Stimulated activated CD8-positive, alpha-beta memory T cell treated with anti-CD3 and anti-CD28 coated beads, Interleukin-12 subunit alpha, Interleukin-12 subunit beta, amount 100 ng/mL, for 4 hours (primary cell): ENCODE data around the gene DPCD.
"Not testable (repeated sequence)": the region's sequence is repeated elsewhere in the genome, so short reads cannot be mapped to it uniquely, and the experiment has no call there.

ENCODE experiments used
- DNase-seq: peaks from one replicate; pipeline ENCODE4 v3.0.0-alpha.2; 2020; ENCODE audit warnings: low read depth

The DPCD gene

DNA sequence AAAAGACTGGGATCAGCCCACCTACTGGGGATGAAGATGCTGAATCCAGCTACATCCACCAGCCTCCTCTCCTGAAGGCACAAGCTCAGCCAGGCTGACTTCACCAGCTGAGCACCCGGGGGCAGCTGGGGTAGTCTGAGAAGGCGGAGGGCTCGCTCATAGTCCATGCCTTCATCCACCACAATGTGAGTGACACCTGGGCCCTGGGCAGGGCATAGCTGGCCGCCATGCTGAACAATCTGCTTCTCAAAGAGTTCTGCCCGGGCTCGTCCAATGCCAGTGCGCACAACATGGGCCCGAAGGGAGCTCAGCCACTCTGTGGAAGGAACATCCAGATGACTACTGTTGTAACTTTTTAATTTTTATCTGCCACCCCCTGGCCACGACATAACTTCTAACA is 2.3 kb upstream of the DPCD start:
- DNase-seq, result no peak

DNA sequence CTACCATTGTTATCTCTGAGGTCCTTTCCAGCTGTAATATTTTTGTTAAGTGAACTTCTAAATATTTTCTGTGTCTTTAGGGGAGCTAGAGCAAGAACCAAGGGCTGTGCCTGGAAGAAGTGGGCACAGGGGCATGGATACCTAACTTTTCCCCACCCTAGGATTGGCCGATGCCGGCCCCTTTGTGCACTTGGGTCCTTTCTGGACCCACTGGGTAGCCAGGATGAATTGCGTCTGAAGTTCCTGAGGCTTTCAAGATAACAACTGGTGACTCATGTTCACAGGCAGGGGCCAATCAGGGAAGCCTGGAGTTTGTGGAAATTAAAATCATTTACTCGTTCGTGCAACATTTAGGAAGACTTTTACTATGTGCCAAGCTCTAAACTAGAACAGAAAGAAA is 758 bp downstream of the DPCD start:
- no peak for DNase-seq

DNA sequence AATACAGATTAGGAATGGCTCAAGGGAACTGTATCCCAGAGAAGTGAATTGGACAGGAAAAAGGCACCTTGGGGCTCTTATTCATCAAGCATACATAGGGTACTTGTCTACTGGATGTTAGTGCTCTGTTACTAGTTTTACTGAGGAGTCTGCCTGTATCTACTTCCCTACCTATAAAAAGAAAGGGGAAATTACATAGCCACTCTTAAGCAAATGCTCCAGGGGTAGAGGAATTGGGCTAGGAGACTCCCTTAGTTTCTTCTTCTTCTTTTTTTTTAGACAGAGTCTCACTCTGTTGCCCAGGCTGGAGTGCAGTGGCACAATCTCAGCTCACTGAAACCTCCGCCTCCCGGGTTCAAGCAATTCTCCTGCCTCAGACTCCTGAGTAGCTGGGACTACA is 5.2 kb downstream of the DPCD start:
- not testable (repeated sequence) for DNase-seq

DNA sequence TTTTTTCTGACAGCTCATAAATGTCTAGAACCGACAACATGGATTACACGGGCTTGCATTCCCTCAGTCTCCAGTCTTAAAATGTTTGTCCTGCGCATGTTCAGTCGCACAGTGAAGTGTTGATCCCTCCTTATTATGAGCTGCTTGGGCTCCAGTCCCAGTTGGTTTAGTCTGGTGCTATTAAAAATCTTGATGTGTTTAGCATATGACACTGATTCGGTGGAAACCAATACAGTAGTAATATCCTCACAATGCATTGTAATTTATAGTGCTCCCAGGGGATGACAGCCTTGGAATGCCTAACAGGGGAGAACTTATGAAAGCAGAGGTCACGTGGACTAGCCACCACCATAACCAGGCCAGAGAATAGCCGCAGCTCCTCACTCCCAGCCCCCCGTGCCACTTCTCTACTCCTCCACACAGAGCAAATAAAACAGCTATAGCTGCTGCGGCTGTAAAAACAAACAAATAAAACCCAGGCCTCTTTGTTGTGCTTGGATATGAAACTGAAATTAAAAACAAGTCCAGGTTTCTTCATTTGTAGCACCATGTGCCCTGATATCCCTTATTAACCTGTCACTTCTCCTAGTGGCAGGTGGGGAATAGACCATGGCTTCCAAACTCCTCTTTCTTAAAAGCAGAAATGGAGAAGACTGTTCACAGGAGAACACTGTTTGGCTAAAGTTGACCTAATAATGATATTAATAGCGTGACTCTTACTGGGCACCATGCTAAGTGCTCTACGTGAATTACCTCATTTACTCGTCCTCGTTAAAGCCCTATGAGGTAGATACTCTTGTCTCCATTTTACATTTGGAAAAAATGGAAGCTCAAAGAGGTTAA is 7.7 kb downstream of the DPCD start:
- no peak for DNase-seq

DNA sequence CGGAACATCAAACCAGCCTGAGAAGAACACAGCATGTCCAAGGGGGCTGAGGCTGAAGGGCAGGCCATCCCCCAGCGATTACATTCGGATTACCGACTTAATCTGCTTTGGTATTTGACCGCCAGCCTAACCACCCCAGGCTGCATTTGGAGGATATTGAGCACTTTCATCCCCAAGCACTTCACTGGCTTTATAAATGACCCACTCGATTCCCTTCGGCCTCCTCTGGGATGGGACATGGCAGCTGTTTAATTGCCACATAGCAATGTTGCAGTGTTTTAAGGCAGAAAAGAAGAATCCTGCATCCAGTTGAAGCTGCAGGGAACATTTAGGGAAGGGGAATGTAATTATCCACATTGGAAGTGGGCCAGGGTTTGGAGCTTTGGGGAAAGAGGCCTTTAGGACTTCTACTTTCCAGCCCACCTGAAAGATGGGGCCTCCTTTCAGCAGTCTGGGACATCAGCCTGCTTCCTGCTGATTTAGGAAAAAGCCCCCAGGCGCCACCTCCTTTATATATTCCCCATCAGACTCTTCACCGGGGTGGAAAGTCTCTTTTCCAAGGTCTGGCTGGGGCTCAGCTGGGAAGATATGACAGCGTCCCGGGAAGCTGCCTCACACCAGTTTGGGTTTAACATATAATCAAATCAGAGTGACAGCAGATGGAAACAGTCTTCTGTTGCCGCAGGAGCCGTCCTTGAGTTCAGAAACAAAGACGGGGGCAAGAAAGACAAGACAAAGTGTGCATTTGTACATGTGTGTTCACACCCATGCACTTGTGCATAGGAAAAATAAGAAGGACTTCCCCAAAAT is 9.2 kb downstream of the DPCD start:
- no peak for DNase-seq

DNA sequence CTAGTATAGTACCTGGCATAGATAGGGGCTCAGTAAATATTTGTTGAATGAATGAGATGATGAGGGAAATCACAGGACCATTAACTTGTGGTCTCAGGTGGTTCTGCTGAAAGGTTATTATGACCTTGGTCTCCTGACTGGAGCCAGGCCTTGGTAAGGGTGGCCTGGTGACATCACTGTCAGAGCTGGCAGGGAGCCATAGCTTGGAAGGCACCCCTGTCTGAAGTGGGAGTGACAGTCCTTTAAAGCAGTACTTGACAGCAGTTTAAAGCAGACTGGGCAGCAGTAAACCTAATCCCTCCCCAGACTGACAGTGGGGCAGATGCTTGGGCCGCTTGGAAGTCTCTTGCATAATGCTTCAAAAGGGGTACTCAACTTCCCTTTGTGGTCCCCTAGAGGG is 13.4 kb downstream of the DPCD start:
- no peak for DNase-seq

DNA sequence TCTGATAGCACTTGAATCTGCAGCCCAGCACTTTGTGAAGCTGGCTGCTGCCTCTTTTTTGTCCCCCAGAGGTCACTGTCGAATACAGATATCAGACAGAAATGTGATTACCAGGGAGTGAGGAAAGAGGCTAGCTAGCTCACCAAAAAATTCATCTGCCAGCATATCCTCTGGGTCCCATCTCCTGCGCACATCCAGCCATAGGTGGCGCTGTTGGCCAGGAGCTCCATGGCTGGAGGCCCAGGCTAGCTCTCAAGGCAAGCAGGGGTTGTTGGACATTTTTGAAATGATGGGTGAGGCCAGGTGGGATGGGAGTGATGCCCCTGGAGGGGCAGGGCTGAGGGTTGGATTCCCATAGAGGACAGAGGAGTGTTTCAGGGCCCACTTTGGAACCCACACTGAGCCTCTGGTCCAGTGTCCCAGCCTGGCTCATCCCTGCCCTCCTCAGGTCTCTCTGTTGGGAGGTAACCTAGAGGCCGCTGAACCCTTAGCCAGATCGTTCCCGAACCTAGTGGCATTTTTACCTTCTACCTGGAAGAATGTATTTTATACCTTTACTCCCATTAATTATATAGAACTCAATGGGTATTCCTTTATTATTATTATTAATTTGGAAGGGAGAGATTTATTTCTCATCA is 14.8 kb downstream of the DPCD start:
- no peak for DNase-seq

DNA sequence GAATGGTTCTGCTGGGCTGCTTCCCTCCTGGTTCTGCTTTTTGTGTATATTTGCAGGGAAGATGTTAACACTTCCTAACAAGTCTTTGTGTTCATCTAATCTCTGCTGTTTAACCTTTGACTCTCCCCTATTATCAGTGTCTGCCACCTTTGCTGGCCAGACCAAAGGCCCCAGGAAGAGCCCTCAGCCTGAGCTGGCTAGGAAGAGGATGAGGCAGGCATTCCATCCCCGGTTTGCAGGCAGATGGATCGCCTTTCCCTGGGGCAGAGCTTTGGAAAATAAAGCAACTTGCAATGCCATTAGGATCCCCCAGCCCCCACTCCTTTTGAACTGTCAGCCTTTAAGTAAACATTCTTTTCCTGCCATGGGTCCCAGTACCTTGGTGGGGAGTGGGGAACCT is 19.0 kb downstream of the DPCD start:
- DNase-seq, result no peak

DNA sequence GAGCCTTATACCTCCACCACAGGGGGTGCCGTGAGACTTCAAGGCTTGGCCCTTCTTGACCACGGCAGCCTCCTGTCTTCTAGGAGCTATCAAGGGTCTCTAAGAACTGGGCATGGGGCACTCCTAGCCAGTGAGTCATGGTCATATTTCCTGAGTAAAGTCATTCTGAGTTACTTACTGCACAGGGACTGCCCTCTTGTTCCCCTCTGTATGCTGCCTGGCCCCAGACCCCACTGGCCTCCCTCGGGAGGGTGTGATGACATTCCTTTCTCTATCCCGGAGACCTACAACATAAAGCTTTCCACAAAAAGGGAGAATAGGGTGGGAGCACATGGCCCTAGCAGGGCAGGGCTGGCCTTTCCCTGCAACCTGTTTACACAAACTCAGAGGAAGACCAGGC is 21.4 kb downstream of the DPCD start:
- DNase-seq, result no peak

DNA sequence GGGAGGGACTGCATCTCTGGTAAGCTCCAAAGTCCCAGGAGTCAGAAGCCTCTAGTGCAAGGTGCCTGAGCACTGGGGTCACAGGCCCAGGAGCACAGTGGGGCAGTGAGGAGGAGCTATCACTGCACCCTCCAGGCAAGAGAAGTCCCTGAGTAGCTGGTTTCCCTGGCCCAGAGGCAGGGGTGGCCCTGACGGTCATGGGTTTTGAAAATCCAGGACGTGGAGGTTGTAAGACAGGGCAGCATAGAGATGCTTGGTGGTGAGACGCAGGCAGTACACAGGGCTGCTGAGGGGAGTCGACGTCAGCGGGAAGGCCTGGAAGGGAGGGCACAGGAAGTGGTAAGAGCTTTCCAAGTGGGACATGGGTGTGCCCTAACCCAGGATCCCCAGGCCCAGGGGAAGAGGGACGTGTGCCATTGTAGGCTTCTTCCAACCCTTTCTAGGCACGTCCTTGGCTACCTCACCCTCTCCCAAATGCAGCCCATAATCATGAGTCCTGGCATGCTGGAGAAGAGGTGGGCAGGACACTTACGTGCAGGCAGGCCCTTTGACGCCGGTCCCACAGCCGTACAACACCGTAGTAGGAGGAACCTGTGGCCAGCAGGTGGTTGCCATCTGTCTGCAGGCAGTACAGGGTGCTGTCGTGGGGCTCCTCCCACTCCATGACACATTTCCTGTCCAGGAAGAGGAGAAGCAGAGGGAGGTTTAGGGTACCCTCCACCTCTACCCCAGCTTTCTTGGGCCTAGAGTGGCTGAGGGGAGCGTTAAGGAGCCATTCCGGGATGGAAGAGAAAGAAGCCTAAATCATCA is 23.2 kb downstream of the DPCD start:
- DNase-seq, result no peak

DNA sequence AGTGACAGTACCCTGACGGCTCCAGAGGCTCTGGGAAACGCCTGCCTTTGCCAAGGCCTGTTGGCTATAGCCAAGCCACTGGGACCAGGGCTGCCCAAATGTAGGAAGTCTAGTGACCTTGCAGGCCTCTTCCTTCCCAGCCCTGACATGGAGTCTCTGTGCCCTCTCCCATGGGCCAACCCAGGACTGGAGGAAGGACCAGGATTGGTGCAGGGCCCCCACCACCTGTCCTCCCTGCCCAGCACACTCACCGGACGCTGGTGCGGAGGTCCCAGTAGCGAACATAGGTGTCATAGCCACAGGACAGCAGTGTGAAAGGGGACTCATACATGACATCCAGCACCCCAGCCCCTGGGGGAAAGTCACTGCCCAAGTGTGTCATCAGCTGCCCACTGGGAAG is 24.0 kb downstream of the DPCD start:
- no peak for DNase-seq

DNA sequence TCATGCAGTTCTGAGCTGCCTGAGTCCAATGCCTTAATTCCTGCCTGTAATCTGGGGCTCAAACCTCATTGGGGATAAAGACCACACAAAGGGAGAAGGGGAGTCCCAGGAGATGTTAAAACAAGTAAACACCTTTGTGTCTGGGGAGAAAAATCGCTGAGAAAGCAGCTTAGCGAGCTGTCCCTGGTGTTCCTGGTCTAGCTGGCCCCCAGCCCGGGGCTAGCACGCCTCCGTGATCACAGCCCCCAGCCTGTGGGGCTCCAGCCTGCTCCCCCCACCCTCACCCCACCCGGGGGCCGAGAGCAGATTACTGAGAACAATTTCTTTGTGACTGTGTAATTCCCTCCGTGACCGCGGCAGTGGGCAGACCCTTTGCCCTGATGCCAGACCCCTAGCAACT is 24.8 kb downstream of the DPCD start:
- no peak for DNase-seq

DNA sequence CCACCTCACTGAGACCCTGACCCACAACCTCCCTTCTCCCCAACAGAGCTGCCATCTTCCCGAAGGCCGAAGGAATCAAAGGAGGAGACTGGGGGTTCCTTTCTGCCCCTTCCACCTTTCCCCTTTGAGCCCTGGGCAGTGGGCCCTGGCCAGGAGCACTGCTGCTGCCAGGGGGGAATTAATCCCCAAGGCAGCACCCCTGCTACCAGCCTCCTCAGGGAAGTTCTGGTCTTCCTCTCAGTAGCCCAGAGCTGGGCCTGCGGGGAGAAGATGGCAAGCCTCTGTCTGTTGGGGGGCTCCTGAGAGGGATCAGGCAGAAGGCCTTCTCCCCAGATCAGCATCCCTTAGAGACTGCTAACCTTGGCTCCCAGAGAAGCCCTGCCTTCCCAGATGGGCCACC is 25.5 kb downstream of the DPCD start:
- DNase-seq, result no peak

DNA sequence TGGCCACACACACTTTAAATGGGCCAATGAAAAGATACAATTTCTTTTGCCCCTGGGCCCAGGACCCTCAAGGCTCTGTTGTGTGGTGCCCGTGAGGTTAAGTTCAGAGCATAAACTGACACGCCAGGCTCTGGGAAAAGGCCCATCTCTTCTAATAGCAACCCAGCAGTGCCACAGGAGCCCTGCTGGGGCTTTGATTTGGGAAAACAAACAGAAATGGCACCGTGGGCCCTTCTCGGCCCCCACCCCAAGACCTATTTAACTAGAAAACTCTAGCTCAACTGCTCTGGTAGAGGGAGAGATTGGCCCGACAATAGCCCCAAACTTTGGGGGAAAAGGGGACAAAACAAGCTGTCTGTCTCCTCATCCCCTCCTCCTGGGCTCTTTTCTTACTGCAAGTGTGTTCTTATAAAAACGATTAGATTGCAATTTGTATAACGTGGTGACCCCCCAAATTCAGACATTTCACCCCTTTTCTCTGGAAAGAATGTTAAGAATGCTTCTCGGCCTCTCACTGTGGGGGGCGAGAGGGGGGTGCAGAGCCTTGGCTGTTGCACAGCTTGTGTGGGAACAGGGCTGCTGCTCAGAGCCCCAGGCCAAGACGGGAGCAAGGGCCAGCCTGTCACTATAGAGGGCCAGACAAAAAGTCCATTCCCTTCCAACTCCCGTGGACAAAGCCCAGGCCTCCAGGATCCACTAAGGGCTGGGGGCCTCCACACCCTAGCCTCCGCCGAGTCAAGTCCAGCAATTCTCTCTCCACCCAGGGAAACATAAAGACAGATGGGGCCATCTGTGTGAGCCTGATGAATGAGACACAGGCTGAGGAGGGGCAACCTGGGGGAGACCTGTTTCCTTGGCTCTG is 26.8 kb downstream of the DPCD start:
- DNase-seq, result no peak

DNA sequence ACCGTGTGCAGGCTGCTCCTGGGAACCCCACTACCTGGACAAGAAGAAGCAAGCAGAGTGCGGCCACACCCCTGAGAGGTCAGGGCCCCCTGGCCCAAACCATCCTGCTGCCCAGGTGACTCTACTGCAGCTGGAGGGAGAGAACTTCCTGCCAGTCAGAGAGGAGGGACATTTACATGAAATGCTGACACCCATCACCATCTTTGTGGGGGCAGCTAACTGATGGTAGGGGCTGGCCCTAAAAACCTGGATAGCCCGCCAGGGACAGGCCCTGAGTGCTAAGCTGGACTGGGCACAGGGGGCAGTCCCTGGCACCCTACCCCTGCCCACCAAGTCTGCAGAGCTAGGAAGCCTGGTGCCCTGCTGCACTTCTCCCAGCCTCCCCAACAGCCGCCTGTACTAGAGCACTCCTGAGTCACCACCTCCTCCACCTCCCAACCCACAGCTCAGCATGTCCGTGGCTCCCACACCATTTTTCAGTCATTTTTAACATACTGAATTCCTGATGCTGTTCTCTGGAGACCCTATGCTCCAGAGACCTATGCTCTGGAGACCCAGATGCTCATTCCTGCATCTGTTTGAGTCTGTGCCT is 27.5 kb downstream of the DPCD start:
- no peak for DNase-seq

DNA sequence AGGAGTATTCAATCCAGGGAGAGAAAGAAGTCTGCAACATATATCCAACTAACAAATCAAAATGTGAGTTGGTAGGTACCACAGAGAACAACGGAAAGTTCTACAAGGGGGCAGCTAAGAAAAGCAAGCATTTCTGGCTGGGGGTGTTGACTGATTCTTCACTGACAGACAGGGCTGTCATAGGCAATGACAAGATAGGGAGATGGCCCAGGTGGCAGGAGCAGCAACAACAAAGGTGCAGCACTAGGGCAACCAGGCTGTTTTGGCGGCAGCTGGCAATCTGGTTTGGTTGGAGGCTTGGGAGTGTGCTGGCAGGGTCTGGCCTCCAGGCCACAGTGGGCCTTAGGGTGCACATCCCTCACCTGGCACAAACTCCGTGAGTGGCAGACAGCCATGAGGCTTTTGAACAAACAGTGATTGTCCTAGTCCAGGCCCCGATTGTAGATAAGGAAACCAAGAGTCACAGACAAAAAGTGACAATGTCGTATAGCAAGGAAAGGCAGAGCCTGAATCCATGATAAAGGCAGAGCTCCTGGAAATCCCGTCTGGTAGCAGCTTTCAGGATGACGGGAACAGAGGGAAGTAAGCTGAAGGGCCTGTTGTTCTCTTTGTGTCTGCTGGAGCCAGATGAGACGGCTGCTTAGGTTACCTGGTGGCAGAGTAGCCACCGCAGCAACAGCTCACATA is 28.4 kb downstream of the DPCD start:
- no peak for DNase-seq

DNA sequence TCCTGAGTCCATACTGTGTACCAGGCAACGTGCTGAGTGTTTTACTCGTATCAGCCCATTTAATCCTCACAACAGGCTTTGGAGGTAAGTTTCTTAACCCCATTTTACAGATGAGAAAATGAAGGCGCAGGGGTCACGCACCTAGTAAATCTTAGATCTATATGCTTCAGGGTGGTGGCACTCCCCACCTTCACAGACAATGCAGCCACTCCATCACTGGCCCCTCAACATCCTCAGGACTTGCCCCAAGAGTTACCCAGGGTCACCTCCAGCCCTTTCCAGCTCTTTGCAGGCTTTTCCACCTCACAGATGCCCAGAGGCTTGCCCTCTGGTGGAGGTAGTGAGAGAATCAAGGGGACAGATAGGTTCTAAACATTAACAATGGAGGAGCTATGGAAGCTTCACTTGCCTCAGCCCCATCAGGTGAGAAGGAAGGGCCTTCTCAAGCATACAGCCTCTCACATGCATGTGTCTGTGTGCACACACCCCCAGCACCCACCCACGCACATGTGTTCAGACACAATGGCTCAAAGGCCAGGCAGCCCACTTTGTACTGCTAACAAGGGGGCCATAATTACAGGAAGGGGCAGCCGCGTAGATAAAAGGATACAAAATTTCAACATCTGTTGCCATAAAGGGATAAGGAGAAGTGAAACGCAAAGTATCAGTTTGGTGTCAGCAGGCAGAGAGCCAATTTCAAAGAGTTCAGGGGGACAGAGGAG is 29.1 kb downstream of the DPCD start:
- no peak for DNase-seq

DNA sequence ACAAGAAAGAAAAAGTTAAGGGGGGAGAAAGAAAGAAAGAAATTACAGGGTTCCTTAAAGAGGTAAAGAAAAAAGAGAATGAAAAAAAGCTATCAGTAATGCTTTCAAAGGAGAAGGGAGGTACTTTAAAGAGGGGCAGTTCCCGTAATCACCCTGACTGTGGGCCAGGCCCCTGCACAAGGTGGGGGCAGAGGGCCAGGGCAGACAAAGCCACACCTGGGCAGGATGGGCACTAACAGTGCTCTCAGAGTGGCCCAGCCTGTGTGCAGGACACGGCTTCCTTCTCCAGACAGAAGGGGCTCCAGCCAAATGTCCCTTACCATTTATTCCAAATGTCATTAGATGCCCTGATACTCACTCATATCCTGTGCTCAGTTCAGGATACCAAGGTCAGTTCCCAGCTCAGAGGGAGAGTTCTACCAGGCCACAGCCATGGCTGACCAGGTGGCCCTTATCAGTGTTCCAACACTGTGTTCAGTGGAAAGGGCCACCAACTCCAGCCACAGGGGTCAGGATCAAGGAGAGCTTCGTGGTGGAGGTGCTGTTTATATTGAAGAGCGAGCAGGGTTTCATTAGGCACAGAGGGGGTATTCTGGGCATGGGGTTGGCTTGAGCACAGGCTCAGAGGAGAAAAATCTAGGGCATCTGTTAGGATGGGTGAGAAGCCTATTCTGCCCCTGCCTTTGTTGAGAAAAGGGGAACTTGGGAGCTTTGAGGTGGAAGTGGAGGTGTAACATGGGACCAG is 29.9 kb downstream of the DPCD start:
- no peak for DNase-seq

DNA sequence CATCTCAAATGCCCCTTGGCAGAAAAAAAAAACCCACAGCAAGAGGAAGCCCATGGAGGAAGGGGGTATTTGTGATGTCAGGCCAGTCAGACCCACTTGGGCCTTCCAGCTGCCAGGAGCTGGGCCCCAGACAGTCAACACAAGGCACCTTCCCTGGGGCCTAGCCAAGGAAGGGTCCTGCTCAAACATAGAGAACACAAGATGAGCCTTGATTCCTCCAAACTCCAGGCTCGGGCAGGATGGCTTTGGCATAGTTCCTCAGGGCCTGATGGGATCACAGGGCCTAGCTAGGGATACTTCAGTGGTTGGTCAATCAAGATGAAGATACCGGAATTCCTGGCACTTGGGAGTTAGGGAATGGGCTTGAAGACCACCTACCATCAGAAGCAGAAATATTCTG is 30.8 kb downstream of the DPCD start:
- no peak for DNase-seq
